Measurements from ENCODE around the gene LRP5. TPM values are rescaled to one million over a fixed set of nuclear protein-coding genes. Genes with fewer than 3 reads are reported as not detected.

Gene LRP5
- total and polyA plus RNA-seq, 12 donors: 10.7 to 277 (median 75.8) TPM

- H3K9me3 ChIP-seq (replicated peaks in 1 of 3): no peaks in the 10 kb centered on the region
- H3K36me3 ChIP-seq (replicated peaks in 1 of 2): no peaks in the 10 kb centered on the region
- no peak for DNase-seq
- intact Hi-C loops (cut with DNase I): no loop called here
- TF ChIP-seq POLR2A (IDR thresholded peaks at IDR 0.05): no peak
- TF ChIP-seq, protein P1, sequence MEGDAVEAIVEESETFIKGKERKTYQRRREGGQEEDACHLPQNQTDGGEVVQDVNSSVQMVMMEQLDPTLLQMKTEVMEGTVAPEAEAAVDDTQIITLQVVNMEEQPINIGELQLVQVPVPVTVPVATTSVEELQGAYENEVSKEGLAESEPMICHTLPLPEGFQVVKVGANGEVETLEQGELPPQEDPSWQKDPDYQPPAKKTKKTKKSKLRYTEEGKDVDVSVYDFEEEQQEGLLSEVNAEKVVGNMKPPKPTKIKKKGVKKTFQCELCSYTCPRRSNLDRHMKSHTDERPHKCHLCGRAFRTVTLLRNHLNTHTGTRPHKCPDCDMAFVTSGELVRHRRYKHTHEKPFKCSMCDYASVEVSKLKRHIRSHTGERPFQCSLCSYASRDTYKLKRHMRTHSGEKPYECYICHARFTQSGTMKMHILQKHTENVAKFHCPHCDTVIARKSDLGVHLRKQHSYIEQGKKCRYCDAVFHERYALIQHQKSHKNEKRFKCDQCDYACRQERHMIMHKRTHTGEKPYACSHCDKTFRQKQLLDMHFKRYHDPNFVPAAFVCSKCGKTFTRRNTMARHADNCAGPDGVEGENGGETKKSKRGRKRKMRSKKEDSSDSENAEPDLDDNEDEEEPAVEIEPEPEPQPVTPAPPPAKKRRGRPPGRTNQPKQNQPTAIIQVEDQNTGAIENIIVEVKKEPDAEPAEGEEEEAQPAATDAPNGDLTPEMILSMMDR (IDR thresholded peaks at IDR 0.05): no peak
- 70 to 78% (median 72%) methylated on average over 14 of the region's 14 CpGs for WGBS, 4 donors
- no peak overlapping the region for H3K4me3 ChIP-seq
- peaks cover 0 to 6% of the 10 kb centered on the region in 2 donors for H3K4me1 ChIP-seq (replicated peaks in 1 of 2)
- H3K27ac ChIP-seq: no peak overlapping the region
- H3K27me3 ChIP-seq: no peaks in the 10 kb centered on the region
These were observed 36.5 kb upstream of the LRP5 start for GRCh38 chr11:68275721-68276507.

GRCh38 chr11:68276861-68277260, 35.5 kb upstream of the LRP5 start:
- TF ChIP-seq, protein P1 (IDR thresholded peaks at IDR 0.05): no peak
- no peak for TF ChIP-seq POLR2A (IDR thresholded peaks at IDR 0.05)
- intact Hi-C loops (cut with DNase I): no loop called here
- no peak for DNase-seq
- 80 to 87% (median 84%) methylated on average over 6 of the region's 6 CpGs for WGBS, 4 donors
- Histone ChIP-seq H3K4me1 (replicated peaks in 1 of 2) (no peaks in the 10 kb centered on the region), H3K36me3 (replicated peaks in 1 of 2) (no peaks in the 10 kb centered on the region), H3K9me3 (replicated peaks in 1 of 3) (no peaks in the 10 kb centered on the region), H3K4me3 (no peak overlapping the region), H3K27me3 (no peaks in the 10 kb centered on the region), H3K27ac (no peak overlapping the region)

DNA sequence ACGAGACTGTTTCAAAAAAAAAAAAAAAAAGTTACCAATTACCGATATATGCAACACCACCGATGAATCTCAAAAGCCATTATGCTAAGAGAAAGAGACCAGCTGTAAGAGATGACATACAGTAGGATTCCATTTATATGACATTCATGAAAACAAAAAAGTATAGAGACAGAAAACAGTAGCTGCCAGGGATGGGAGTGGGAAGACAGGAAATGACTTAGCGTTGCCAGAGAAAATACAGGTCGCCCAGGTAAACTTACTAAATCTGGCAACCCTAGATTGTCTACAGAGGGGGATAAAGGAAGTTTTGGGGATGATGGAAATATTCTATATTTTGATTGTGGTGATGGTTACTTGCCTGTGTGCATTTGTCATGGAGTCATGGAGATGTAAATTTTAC, 32.7 kb upstream of the LRP5 start:
- no peak for DNase-seq
- Histone ChIP-seq H3K4me1 (replicated peaks in 1 of 2) (no peaks in the 10 kb centered on the region), H3K4me3 (no peak overlapping the region), H3K27ac (no peak overlapping the region), H3K27me3 (no peaks in the 10 kb centered on the region), H3K9me3 (replicated peaks in 1 of 3) (no peaks in the 10 kb centered on the region), H3K36me3 (replicated peaks in 1 of 2) (no peaks in the 10 kb centered on the region)
- intact Hi-C loops (cut with DNase I): no loop called here
- 77 to 89% (median 81%) methylated on average over 5 of the region's 5 CpGs for WGBS, 4 donors
- no peak for TF ChIP-seq POLR2A (IDR thresholded peaks at IDR 0.05)
- TF ChIP-seq, protein P1 (IDR thresholded peaks at IDR 0.05): no peak

DNA sequence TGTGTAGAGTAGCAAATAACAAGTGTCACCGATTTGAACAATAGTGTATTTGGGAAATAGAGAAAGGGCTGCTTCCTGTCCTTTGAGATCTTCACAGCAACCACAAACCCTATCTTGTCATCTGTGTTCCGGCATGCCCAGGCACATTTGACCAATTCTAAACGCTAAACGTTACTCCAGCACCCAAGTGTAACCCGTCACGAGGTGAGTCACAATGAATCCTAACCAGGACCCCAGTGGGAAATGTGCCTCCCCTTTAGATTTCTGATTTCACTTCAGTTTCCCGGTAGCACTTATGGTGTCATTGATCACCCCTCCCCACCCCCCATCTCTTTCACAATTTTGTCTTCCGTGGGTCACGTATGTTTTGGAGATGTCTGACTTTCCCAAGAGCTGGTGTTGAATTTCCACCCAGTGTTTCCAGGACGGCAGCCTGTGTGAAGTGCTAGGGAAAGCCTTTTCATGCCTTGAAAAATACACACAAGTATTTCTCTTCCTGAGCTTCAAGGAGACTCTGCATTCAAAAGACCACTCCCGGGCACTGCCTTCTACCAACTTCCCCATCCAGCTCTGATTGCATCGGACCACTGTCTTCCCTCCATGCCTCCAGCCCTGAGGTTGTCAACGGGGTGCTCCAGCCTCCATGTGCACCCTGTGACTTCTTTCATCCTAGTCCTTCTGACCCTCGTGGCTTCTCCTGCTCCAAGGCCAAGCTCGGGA, 30.1 kb upstream of the LRP5 start:
- Histone ChIP-seq H3K9me3 (replicated peaks in 1 of 3) (no peaks in the 10 kb centered on the region), H3K4me1 (replicated peaks in 1 of 2) (no peaks in the 10 kb centered on the region), H3K27me3 (no peaks in the 10 kb centered on the region), H3K4me3 (no peak overlapping the region), H3K27ac (no peak overlapping the region), H3K36me3 (replicated peaks in 1 of 2) (no peaks in the 10 kb centered on the region)
- TF ChIP-seq, protein P1 (IDR thresholded peaks at IDR 0.05): no peak
- no peak for TF ChIP-seq POLR2A (IDR thresholded peaks at IDR 0.05)
- WGBS, 4 donors: 57 to 62% (median 61%) methylated on average over 15 of the region's 15 CpGs
- intact Hi-C loops (cut with DNase I): no loop called here
- no peak for DNase-seq

All from adrenal gland (tissue), 12 donors.